Lower lobe of right lung (tissue), 2 donors: ENCODE results near the gene PTPRU. TPM values are rescaled to one million over a fixed set of nuclear protein-coding genes. Genes with fewer than 3 reads are reported as not detected.
"Not testable (repeated sequence)": the region's sequence is repeated elsewhere in the genome, so short reads cannot be mapped to it uniquely, and the experiment has no call there.

Source experiments
- ATAC-seq, 2 donors: fragments of 200-7000 bp; cut with Tn5 transposase; one replicate each; pipeline ENCODE4 v1.9.1; 2020 to 2022; ENCODE audit warnings: mild to moderate bottlenecking in 2 of 2, moderate library complexity in 2 of 2
- DNase-seq: peaks from one replicate; pipeline ENCODE4 v3.0.0-alpha.2; 2020
- H3K27ac ChIP-seq: fragments of 200-600 bp; one replicate; pipeline ENCODE4 v1.8.0; 2022
- H3K27me3 ChIP-seq: fragments of 200-600 bp; one replicate; pipeline ENCODE4 v1.8.0; 2022; ENCODE audit warnings: low read depth
- H3K36me3 ChIP-seq: fragments of 200-600 bp; one replicate; pipeline ENCODE4 v1.8.0; 2022; ENCODE audit warnings: mild to moderate bottlenecking
- H3K4me1 ChIP-seq: fragments of 200-600 bp; one replicate; pipeline ENCODE4 v1.8.0; 2022
- H3K4me3 ChIP-seq: fragments of 200-600 bp; one replicate; pipeline ENCODE4 v1.8.0; 2022; ENCODE audit warnings: mild to moderate bottlenecking
- H3K9me3 ChIP-seq: fragments of 200-600 bp; one replicate; pipeline ENCODE4 v1.8.0; 2022
- intact Hi-C: fragments of 100-400 bp; cut with DNase I; formaldehyde crosslinking; loops from one replicate; pipeline ENCODE4 v1.11.0; 2022
- total RNA-seq: library from RNA; stranded (reverse); fragmentation: NEBNext Ultra II Directional; extraction: Animal tissue kit (Norgen Biotek cat#: 25700); gene quantifications from one replicate; pipeline ENCODE4 v1.2.1, GENCODE V29; 2021
- TF ChIP-seq, protein P1 (sequence below): fragments of 200-600 bp; IDR thresholded peaks from one replicate; pipeline ENCODE4 v1.8.0; 2022; ENCODE audit warnings: antibody characterized with exemption, mild to moderate bottlenecking
- donor health status: DM: no; HTN: yes; CAD: no; lungs with severe emphysema.

The PTPRU gene
- total RNA-seq, 1 donor from 2014 or later: 35.1 TPM

DNA sequence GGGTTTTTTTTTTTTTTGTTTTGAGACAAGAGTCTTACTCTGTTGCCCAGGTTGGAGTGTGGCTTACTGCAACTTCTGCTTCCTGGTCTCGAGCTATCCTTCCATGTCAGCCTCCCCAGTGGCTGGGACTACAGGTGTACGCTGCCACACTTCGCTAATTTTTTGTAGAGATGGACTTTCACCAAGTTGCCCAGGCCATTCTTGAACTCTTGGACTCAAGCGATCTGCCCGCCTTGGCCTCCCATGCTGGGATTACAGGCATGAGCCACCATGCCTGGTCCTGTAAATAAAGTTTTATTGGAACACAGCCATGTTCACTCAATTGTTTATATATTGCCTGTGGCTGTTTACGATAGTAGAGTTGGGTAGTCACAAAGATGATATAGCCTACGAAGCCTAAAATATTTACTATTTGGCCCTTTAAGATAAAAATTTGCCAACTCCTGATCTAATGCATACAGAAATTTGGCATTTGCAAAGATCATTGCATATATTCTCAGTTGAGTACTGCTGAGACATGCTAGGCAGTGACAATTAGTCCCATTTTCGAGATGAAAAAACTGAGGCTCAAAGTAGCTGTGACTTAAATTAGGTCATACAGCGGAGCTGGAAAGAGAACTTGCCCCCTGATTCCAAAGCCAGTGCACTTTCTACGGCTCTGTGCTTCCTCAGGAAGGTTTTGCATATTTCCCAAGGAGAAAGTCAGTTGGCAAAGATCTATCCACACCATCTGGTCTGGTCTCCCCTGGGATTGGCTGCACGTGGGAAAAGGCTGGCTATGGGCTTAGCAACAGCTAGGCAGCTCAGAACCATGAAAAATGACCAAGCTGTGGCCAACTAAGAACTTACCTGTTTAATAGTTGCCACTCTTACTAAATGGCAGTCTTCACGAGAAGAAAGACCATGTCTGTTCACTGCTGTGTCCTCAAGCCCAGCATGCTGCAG lies 25.0 kb upstream of the PTPRU start:
- Histone ChIP-seq H3K27ac (no peak overlapping the region), H3K4me1 (no peaks in the 10 kb centered on the region), H3K36me3 (peaks cover 61% of the 10 kb centered on the region), H3K9me3 (no peaks in the 10 kb centered on the region), H3K27me3 (no peaks in the 10 kb centered on the region), H3K4me3 (no peak overlapping the region)
- ATAC-seq (no peak), DNase-seq (no peak)
- intact Hi-C loops: no loop called here
- TF ChIP-seq, protein P1, sequence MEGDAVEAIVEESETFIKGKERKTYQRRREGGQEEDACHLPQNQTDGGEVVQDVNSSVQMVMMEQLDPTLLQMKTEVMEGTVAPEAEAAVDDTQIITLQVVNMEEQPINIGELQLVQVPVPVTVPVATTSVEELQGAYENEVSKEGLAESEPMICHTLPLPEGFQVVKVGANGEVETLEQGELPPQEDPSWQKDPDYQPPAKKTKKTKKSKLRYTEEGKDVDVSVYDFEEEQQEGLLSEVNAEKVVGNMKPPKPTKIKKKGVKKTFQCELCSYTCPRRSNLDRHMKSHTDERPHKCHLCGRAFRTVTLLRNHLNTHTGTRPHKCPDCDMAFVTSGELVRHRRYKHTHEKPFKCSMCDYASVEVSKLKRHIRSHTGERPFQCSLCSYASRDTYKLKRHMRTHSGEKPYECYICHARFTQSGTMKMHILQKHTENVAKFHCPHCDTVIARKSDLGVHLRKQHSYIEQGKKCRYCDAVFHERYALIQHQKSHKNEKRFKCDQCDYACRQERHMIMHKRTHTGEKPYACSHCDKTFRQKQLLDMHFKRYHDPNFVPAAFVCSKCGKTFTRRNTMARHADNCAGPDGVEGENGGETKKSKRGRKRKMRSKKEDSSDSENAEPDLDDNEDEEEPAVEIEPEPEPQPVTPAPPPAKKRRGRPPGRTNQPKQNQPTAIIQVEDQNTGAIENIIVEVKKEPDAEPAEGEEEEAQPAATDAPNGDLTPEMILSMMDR: no peak

DNA sequence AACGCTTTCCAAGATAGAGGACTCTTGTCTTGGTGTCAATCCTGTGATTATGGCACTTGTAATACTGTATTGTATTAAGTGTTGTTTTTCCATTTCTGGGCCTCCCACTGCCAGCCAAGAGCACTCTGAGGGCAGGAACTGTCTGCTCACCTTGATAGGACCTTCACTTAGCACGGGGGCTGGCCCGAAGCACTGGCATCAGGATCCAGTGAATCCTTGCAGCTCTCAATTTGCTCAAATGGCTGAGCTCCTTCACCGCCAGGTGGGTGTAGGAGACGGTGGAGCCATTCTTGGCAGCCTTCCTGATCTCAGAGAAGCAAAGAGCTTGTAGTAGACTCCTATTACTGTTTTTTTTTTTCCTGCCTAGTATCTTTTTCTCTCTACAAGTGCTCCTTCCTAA lies 23.3 kb upstream of the PTPRU start:
- ATAC-seq: no peak
- Histone ChIP-seq H3K27ac (no peak overlapping the region), H3K36me3 (peaks cover 56% of the 10 kb centered on the region), H3K9me3 (no peaks in the 10 kb centered on the region), H3K4me1 (no peaks in the 10 kb centered on the region), H3K27me3 (no peaks in the 10 kb centered on the region), H3K4me3 (no peak overlapping the region)
- intact Hi-C loops: no loop called here
- DNase-seq: no peak
- TF ChIP-seq, protein P1: no peak

DNA sequence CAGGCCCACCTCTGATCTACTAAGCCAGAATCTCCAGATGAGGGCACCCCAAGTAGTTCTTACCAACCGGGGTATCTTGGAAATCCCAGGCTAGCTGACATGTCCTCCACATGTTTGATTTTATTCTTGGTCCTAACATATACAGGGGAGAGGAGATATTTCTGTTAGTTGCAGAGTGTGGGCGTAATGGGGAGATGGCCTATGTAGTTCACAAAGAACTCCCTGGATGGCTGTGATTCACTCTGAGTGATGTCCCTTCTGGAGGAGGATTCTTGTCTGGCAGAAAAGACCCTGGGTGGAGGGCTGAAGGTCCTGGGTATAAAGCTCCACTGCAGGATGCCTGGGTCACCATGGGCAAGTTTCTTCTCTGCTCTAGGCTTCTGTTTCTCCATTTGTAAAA lies 18.7 kb upstream of the PTPRU start:
- H3K27ac ChIP-seq: no peak overlapping the region
- no peaks in the 10 kb centered on the region for H3K27me3 ChIP-seq
- H3K4me3 ChIP-seq: no peak overlapping the region
- TF ChIP-seq, protein P1: no peak
- no peaks in the 10 kb centered on the region for H3K9me3 ChIP-seq
- intact Hi-C loops: no loop called here
- DNase-seq (no peak), ATAC-seq (no peak)
- peaks cover 49% of the 10 kb centered on the region for H3K36me3 ChIP-seq
- no peaks in the 10 kb centered on the region for H3K4me1 ChIP-seq

DNA sequence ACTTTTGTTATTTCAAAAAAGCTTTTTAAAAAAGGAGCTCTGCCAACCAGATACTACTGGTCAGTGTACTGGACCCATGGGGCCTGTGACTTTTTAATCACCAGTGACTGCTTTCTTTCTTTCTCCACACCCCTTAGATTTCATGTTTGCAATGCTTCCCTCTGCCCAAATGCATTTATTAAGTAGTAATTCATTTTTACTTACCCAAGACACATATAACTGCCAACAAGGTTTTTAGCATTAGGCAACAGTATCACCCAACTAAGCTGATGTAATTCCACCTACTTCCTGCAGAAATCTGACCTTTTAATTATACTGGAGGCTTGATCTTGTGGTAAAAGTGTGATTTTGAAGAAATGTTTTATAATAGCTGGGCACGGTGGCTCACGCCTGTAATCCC lies 18.1 kb upstream of the PTPRU start:
- intact Hi-C loops: no loop called here
- Histone ChIP-seq H3K4me1 (no peaks in the 10 kb centered on the region), H3K27me3 (no peaks in the 10 kb centered on the region), H3K9me3 (no peaks in the 10 kb centered on the region), H3K27ac (no peak overlapping the region), H3K4me3 (no peak overlapping the region), H3K36me3 (peaks cover 48% of the 10 kb centered on the region)
- DNase-seq (no peak), ATAC-seq (no peak)
- TF ChIP-seq, protein P1: no peak

DNA sequence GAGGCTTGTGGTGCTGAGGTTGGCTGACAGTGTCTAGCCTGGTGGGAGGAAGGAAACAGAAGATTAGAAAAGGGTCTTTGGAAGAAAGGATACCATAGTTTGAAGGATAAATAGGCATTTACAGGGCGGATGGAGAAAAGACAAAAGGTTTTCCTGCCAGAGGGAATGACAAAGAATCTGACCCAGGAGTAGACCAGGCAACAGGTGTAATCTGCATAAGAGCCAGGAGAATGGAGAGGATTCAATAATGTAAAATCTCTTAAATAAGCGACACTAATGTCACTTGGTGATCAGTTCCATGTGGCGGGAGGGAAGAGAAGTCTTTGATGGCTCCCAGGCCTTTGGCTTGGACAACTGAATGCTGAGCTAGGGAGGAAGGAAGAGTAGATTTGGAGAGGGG lies 15.0 kb upstream of the PTPRU start:
- Histone ChIP-seq H3K4me1 (no peaks in the 10 kb centered on the region), H3K27ac (no peak overlapping the region), H3K36me3 (peaks cover 34% of the 10 kb centered on the region), H3K27me3 (no peaks in the 10 kb centered on the region), H3K4me3 (no peak overlapping the region), H3K9me3 (no peaks in the 10 kb centered on the region)
- DNase-seq (no peak), ATAC-seq (no peak)
- TF ChIP-seq, protein P1: no peak
- intact Hi-C loops: no loop called here

DNA sequence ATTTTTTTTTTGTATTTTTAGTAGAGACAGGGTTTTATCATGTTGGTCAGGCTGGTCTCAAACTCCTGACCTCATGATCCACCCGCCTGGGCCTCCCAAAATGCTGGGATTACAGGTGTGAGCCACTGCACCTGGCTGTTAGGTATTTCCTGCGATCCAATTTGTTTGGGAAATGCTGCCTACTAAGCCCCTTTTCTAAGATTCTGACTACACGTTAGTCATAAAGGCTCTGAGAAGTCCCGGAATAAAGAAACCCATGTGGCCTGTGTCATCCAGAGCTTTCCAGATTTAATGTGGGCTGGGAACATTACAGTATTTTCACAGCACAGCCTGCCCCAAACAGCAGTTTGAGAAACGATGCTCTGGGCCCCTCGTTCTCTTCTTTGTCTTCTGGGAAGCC lies 14.1 kb upstream of the PTPRU start:
- H3K36me3 ChIP-seq: peaks cover 32% of the 10 kb centered on the region
- H3K4me3 ChIP-seq, H3K27ac ChIP-seq, H3K4me1 ChIP-seq, DNase-seq, H3K27me3 ChIP-seq, H3K9me3 ChIP-seq, ATAC-seq, intact Hi-C loops: not testable (repeated sequence)
